ENCODE data around the gene LCE2A.

DNA sequence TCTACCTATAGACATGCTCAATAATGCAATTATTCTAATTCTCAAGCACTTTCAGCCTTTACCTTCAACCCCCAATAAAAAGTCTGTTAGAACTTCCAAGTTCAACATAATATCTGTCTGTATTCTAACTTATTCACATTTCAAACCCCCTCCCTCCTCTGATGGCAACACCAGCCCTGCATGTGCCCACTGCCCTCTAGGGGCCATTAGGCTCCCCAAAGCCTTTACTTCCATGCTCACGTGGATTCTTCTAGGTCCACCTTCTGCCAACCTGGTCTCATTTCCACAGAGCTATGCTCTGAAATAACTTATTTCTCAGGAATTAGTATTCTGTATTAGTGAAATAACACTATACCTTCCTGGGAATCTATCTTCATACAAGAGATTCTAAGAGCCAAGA, 37.5 kb downstream of the LCE2A start:
- TF ChIP-seq, protein P1, sequence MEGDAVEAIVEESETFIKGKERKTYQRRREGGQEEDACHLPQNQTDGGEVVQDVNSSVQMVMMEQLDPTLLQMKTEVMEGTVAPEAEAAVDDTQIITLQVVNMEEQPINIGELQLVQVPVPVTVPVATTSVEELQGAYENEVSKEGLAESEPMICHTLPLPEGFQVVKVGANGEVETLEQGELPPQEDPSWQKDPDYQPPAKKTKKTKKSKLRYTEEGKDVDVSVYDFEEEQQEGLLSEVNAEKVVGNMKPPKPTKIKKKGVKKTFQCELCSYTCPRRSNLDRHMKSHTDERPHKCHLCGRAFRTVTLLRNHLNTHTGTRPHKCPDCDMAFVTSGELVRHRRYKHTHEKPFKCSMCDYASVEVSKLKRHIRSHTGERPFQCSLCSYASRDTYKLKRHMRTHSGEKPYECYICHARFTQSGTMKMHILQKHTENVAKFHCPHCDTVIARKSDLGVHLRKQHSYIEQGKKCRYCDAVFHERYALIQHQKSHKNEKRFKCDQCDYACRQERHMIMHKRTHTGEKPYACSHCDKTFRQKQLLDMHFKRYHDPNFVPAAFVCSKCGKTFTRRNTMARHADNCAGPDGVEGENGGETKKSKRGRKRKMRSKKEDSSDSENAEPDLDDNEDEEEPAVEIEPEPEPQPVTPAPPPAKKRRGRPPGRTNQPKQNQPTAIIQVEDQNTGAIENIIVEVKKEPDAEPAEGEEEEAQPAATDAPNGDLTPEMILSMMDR (conservative IDR thresholded peaks at IDR 0.05) = peak; percentile 59
- no peak for TF ChIP-seq ZFX (IDR thresholded peaks at IDR 0.05)

Data from C4-2B (cell line).